Fibroblast of upper back skin (primary cell): Measurements from ENCODE around the gene ANO4.
"Not testable (repeated sequence)": the region's sequence is repeated elsewhere in the genome, so short reads cannot be mapped to it uniquely, and the experiment has no call there.

Experiments
- DNase-seq: peaks from one replicate; pipeline ENCODE4 v3.0.0-alpha.2; 2013

The ANO4 gene

DNA sequence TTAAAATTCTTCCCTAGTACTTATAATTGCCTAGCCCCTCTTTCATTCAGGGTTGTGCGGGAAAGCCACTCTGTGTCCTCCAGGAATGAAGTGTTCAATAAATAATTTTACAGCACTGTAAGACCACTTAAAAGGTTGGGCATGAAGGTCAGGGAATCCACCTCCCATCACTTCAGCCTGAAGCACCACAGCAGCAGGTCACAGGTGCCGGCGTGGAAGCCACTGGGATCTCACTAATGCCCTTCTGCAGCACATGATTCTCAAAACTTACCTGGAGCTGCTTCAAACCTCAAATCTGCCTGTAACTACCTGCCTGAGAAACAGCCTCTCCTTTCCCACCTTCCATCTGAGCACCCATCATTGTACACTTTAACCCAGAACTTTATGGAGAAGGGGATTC is 159.5 kb downstream of the ANO4 start:
- DNase-seq: no peak

GRCh38 chr12:100955139-100955538 is 160.6 kb downstream of the ANO4 start:
- peak; percentile 77 for DNase-seq

GRCh38 chr12:100956311-100956852 is 161.8 kb downstream of the ANO4 start:
- DNase-seq: peak; percentile 10

GRCh38 chr12:100959481-100959880 is 164.9 kb downstream of the ANO4 start:
- peak; percentile 51 for DNase-seq

DNA sequence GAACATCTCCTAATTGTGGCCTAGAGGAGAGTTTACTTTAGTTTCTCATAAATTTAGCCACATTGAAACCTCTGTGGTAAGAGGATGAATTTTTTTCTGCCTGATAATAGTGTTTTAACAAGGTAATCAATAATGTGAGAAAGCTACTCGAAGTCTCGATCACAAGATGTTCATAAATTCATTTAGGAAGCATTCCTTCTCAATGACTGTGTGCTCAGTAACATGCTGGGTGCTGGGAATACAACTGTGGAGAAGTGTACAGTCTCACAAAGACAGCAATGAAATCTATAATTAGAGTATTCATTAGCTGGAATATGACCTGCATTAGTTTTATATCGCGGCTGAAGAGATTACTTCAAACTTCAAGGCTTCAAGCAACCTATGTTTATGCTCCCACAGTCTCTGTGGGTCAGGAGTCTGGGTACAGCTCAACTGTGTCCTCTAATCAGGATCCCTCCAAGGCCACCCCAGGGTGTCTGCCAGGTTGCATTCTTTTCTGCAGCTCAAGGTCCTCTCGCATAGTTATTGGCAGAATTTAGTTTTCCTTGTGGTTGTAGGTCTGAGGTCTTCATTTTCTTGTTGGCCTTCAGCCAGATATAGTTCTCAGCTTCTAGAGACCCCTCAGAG is 167.6 kb downstream of the ANO4 start:
- no peak for DNase-seq

DNA sequence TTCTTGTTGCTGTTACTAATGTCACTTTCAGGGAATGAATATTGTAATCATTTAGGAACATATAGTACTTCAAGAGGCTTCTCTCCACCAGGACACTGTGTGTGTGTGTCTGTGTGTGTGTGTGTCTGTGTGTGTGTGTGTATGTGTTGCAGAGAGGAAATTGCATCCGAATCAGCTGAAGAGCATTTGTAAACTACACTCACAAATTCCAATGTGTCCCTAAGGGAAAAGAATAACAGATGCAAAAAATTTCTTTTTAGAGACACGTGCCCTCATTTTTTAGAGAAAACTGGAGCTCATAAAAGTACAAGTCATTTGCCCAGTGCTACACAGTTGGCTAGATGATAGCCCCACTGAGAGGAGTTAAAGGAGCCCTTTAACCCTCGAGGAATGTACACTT is 168.8 kb downstream of the ANO4 start:
- DNase-seq: peak; percentile 38

DNA sequence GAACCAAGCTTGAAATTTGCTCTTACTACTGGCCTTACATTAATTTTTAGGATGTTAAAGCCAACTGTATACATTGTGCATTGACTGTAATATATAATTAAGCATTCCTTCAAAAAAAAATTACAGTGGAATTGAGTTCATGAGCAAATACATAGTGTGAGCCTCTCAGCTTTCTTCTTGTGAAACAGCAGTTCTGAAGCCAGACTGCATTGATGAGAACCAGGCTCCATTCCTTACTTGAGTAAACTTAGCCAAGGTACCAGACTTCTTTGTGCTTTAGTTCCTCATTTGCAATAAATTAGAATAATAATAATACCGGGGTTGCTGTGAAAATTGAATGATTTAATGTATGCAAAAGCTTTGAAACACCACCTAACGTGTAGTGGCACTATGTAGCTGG is 169.5 kb downstream of the ANO4 start:
- DNase-seq: no peak

DNA sequence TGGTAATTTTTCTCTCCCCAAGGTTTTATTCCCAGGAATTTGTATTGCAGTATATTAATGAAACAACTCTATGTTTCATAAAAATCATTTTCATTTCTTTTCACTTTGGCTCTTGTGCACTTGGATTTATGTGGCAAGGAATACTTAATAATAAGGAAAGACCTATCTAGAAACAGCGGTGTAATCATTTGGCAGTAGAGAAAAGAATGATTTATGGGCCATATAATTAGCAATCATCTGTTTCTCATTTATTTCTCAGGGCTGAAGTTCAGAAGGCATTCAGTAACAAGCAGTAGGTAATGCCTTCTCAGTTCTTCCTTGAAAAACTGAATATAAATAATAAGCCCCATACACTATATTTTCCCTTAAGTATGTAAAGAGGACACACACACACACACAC is 172.6 kb downstream of the ANO4 start:
- peak; percentile 11 for DNase-seq

DNA sequence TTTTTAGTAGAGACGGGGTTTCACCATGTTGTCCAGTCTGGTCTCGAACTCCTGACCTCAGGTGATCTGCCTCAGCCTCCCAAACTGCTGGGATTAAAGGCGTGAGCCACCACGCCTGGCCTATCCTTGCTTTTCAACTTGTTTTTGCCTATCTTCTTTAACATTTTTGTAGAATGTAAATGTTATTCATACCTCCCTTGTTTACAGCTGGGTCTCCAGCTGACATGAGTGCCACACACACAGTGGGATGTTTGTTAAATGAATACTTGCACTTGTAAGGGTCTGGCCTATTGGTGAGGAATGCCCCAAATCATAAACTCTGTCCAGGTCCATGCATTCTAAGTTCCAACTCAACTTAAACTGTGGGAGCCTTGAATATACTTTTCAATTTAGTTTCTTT is 176.3 kb downstream of the ANO4 start:
- DNase-seq: no peak

DNA sequence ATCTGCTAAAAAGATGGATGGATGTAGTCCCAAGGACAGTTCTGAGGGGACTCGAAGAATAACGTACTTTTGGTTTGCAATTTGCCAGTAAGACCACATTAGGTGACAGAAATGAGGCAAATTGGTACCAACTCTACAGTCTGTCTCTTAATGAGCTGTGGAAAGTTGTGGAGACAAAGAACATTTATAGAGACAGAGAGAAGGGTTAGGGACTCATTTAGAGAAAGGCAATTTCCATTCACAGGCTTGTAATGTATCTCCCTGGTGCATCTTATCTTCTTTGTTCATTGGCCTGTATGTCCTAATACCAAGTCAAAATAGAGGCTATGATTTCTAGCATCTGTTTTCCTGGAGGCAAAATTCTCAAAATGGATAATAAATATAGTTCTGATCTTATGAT is 177.5 kb downstream of the ANO4 start:
- DNase-seq: no peak

DNA sequence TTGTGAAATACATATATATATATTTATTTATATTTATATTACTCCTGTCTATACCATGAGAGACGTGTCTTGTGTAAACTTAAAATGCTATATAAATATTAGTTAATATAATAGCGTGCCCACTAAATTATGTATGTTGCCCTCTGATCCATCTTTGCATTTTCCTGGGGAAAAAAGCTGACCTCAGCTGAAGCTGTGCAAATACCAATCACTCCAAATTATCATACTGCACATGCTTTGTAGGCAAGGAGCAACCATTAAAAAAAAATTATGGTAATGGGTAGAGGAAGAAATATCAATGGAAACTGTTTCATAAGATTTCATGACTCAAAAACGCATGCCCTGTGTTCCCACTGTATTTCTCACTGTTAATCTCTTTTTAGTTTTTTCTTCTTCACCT is 179.8 kb downstream of the ANO4 start:
- DNase-seq: no peak

DNA sequence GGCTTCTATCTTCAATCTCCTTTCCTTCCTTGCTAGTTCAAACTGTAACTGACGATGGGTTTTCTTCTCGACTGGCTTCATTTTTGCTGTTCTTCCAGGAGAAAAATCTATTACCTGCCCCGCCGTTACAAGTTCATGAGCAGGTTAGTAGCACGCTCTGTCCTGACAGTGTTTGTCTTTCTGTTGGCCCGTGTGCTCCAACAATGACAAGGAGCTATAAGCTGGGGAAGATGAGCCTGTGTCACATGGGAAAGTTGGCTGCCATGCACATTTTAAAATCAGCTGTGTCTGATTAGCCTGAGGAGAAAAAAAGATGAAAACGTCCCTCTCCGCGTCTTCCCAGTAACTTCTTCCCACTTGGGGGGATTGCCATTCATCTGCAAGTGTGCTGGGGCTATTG is 180.2 kb downstream of the ANO4 start:
- no peak for DNase-seq

DNA sequence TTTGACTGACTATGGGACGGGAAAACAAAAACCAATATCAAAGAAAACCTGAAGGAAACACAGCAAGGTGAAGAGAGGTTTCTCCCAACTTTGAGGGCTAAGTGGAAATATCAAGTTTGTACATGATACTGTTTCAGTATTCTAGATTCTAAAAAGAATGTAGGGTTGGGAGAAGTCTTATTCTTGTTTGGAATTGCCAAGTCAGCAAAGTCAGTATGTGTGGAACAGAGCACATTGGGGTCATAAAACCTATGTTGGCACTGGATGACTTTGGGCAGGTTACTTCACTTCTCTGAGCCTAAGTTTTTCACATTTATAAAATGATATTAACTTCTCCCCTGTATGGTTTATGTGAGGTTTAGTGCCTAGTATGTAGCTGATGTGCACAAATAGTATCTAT is 182.2 kb downstream of the ANO4 start:
- DNase-seq: no peak

DNA sequence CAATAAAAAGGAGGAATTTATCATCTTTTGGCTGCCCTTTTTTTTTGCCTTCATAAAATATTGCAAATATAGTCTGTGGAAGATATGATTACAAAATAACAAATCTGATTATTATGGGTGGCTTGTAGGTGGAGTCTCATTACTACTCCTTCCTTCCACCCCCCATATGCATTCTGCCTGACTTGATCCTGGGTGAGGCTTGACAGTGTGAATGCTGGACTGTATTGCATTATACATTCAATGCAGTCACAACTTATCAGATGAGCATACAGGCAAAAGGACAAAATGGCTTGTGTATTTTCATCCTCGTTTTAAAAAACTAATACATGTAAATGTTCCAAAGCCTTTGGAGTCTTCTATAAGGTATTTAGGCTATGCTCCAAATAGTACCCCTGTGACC is 186.3 kb downstream of the ANO4 start:
- no peak for DNase-seq

- no peak for DNase-seq
These were observed 188.1 kb downstream of the ANO4 start for GRCh38 chr12:100982511-100983183.

- no peak for DNase-seq
These were observed 190.2 kb downstream of the ANO4 start for GRCh38 chr12:100984796-100985195.

GRCh38 chr12:100986595-100987547 is 192.3 kb downstream of the ANO4 start:
- DNase-seq: no peak

GRCh38 chr12:100987552-100988521 is 193.3 kb downstream of the ANO4 start:
- DNase-seq: peak; percentile 32

DNA sequence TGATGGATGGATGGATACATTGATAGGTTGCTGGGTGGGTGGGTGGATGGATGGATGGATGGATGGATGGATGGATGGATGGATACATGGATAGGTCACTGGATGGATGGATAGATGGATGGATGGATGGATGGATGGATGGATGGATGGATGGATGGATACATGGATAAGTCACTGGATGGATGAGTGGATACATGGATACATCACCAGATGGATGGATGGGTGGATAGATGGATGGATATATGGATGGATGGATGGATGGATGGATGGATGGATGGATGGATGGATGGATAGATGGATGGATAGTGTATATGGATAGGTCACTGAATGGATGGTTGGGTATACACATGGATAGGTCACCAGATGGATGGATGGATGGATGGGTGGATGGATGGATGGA is 194.9 kb downstream of the ANO4 start:
- not testable (repeated sequence) for DNase-seq

GRCh38 chr12:100991102-100991501 is 196.5 kb downstream of the ANO4 start:
- no peak for DNase-seq

DNA sequence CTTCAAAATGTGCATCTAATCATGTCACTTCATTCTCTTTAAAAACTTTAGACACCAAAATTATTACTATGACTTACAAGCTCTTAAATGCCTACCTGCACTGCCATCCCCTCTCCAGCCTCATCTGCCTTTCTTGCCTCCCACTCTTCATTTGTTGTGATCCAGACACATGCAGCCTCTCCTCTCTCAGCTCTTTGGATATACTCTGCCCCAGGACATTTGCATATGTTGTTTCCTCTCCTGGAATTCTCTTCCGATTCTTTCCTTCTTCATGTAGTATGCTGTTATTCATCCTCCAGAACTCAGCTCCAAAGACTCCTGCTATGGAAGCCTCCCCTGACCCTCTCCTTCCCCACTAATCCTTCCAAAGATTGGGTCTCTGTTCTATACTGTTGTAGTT is 197.6 kb downstream of the ANO4 start:
- DNase-seq: no peak

GRCh38 chr12:100993916-100994450 is 199.4 kb downstream of the ANO4 start:
- DNase-seq: no peak
